ENCODE measurements around the gene PPT2. TPM values are rescaled to one million over a fixed set of nuclear protein-coding genes. Genes with fewer than 3 reads are reported as not detected.
"Not testable (repeated sequence)": the region's sequence is repeated elsewhere in the genome, so short reads cannot be mapped to it uniquely, and the experiment has no call there.

Gene PPT2
- total RNA-seq, 1 donor from 2014 or later, result 23.4 TPM

DNA sequence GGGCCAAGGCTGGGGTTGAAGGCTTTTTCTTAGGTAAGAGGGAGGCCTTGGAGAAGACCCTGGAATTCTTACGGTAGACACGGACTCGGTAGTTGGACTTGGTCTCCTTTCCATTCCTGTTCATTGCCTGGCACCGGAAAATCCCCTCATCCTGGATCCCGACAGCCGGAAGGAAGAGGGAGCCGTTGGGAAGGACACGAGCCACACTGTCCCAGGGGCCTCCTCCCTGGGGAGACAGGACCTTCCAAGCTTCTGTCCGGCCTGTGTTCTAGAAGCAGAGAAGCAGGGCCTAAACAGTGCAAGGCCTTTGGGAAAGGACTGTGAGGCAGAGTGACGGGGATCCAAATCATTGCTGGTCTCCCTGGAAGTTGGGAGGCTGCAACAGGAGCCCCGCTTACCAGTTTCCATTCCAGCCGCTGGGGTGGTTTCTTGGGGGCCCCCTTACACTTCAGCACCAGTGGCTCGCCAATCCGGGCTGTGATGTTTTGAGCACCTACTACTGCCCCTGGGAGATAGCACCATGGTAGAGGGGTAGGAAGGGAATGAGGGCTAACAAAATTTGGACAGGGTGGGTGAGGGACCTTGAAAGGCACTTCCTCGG is 29.6 kb downstream of the PPT2 start:
- Histone ChIP-seq H3K4me1 (peaks cover 92% of the 10 kb centered on the region), H3K36me3 (peaks cover 45% of the 10 kb centered on the region), H3K27ac (replicated peaks) (peak overlapping the region; percentile 98), H3K4me3 (no peak overlapping the region), H3K27me3 (ENCODE audit: low read depth) (no peaks in the 10 kb centered on the region), H3K9me3 (replicated peaks) (no peaks in the 10 kb centered on the region)
- TF ChIP-seq, protein P1, sequence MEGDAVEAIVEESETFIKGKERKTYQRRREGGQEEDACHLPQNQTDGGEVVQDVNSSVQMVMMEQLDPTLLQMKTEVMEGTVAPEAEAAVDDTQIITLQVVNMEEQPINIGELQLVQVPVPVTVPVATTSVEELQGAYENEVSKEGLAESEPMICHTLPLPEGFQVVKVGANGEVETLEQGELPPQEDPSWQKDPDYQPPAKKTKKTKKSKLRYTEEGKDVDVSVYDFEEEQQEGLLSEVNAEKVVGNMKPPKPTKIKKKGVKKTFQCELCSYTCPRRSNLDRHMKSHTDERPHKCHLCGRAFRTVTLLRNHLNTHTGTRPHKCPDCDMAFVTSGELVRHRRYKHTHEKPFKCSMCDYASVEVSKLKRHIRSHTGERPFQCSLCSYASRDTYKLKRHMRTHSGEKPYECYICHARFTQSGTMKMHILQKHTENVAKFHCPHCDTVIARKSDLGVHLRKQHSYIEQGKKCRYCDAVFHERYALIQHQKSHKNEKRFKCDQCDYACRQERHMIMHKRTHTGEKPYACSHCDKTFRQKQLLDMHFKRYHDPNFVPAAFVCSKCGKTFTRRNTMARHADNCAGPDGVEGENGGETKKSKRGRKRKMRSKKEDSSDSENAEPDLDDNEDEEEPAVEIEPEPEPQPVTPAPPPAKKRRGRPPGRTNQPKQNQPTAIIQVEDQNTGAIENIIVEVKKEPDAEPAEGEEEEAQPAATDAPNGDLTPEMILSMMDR (IDR thresholded peaks at IDR 0.05; ENCODE audit: borderline replicate concordance), result no peak
- intact Hi-C loops (cut with micrococcal nuclease), result no loop called here
- DNase-seq, result peak; percentile 50

DNA sequence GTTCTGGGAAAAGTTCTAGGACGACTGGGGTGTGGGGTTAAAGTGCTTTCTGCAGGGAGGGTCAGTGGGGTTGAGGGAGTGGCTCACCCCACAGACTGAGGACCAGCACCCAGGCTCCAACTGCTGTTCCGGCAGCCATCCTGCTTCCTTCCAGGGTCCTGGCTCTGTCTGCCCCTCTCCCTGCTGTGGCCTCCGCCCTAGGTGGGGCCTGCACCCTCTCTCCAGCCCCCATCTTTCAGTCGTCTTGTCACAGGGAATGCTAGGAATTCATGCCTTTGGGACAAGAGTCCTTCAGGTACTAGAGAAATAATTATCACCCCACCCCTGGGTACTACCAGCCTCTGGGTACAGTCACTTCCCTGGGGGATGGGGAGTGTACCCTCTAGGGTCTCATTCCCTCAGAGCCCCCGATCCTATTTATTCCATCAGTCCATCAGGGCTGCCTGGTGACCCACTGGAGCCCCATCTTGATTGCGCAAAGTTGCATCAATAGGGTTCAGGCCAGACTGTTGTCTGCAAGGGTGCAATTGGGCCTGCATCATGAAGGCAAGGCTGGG is 30.2 kb downstream of the PPT2 start, which contains the start of gene AGER:
AGER (minus strand) TSS at position 170 of the 557 bp plus-strand sequence; CDS start at position 139, 31 bp downstream.
- intact Hi-C loops (cut with micrococcal nuclease), result no loop called here
- Histone ChIP-seq H3K36me3 (peaks cover 45% of the 10 kb centered on the region), H3K27ac (replicated peaks) (peak within 1 kb of the TSS; percentile 98), H3K4me1 (peaks cover 92% of the 10 kb centered on the region), H3K9me3 (replicated peaks) (no peaks in the 10 kb centered on the region), H3K27me3 (ENCODE audit: low read depth) (no peaks in the 10 kb centered on the region), H3K4me3 (peak within 1 kb of the TSS; percentile 11)
- no peak for DNase-seq
- TF ChIP-seq, protein P1 (IDR thresholded peaks at IDR 0.05; ENCODE audit: borderline replicate concordance), result no peak

DNA sequence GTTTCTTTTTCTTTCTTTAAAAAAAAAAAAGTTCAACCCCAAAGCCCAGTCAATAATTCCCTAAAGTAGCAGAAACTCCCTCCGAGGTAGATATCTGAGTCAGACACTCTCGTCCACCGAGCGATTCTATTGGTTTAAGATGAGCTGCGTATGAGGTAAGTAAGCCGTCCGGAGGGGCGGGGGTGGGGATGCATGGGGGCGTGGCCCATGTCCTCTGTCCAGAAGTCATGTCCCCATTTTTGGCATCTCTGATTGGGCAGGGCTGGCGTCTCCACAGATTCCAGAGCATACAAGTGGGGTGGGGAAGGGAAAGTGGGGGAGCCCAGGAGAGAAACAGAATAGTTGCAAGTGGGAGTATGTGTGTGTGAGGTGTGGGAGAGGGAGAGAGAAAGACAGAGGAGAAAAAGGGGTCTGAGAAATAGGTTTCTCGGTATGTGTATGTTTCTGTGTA is 31.8 kb downstream of the PPT2 start:
- DNase-seq, result peak; percentile 90
- Histone ChIP-seq H3K4me1 (peaks cover 91% of the 10 kb centered on the region), H3K4me3 (peak overlapping the region; percentile 11), H3K36me3 (peaks cover 34% of the 10 kb centered on the region), H3K27ac (replicated peaks) (peak overlapping the region; percentile 98)
- intact Hi-C loops (cut with micrococcal nuclease); H3K9me3 ChIP-seq (replicated peaks); H3K27me3 ChIP-seq (ENCODE audit: low read depth): not testable (repeated sequence)

DNA sequence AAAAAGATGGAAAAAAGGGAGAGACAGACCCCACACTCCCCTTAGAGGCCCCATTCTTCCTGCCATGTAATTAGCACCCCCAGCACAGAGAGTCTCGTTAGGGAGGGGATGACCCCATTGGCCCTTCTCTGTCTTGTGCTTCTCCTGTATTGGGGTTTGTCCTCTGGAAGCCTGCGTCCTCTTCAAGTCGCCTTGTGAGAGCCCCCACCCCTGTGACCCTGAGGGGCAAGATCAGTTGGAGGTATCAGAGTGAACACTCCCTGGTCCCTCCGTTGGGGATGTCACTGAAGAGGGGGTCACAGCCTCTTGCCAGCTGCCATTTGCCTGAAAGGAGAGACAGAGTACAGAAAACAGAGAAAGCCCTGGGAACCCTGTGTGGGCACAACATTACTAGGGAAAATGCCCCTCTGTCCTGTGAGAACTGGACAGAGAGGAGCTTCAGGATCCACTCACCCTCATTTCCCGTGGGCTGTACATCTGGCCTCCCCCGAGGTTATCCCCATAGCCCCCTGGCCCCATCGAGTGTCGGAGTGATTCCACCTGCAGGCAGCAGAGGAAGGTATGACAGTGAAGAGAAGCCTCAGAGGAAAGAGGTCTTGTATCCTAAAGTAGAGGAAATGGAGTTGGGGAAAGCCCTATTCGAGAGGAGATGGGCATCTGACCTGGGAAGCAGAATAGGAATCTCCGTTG is 32.4 kb downstream of the PPT2 start:
- DNase-seq; H3K27me3 ChIP-seq (ENCODE audit: low read depth); intact Hi-C loops (cut with micrococcal nuclease); H3K9me3 ChIP-seq (replicated peaks): not testable (repeated sequence)
- H3K4me1 ChIP-seq, result peaks cover 91% of the 10 kb centered on the region
- peak overlapping the region; percentile 98 for H3K27ac ChIP-seq (replicated peaks)
- H3K4me3 ChIP-seq, result peak overlapping the region; percentile 11
- peaks cover 28% of the 10 kb centered on the region for H3K36me3 ChIP-seq

DNA sequence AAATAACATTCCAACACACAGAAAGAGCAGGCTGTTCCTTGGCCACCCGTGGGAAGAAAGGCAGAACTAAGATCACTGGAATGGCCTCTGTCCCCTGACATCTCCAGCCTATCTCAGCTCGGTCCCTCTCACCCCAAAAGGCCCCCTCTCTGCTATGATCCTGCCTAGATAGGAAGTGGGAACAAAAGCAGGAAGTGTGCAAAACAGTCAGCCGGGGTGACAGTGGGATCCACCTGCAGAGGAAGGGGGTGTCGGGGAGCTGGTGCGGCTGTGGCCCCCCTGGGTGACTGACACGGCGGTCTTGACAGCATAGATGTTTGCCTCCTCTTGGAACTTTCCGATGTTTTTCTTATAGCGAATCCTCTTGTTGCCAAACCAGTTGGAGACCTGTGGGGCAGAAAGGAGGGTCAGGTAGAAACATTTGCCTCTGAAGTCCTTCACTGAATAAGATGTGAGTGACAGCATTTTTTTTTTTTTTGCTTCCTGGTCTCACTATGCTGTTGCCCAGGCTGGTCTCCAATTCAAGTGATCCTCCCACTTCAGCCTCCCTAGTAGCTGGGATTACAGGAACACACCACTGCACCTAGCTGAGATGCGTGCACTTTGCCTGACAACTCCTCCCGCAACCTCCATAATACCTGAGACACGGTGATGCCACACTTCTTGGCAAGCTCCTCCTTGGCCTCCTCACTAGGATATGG is 33.2 kb downstream of the PPT2 start:
- intact Hi-C loops (cut with micrococcal nuclease), result no loop called here
- Histone ChIP-seq H3K36me3 (peaks cover 23% of the 10 kb centered on the region), H3K9me3 (replicated peaks) (no peaks in the 10 kb centered on the region), H3K27ac (replicated peaks) (peak overlapping the region; percentile 98), H3K4me3 (peak overlapping the region; percentile 83), H3K4me1 (peaks cover 91% of the 10 kb centered on the region), H3K27me3 (ENCODE audit: low read depth) (no peaks in the 10 kb centered on the region)
- TF ChIP-seq, protein P1 (IDR thresholded peaks at IDR 0.05; ENCODE audit: borderline replicate concordance), result no peak
- DNase-seq, result no peak

DNA sequence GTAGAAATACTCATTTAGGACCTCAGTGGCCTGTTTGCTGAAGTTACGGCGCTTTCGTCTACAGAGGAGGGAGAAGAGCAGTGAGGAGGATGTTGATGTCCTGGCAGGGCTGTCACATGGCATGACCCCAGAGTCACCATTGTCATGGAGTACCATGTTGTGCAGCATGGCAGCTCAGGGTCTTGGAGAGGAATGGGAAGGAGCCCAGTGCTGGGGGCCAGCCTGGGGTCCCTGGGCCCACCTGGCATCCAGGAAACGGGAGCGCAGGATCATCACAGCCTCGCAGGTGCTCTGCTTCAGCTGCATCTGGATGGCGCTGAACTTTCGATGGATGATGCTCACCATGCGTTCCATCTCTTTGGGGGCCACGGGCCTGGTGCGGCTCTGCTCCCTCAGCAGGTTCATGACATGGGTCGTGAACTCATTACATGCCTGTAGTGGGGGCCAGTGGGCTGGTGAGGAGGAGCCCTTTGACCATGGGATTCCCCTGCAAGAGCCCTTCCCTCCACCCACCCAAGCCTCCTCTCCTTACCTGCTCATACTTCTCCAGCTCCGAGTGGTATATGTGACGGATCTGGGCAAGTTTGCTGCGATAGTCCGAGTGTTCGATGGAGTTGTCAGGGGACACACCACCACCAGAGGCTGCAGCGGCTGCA is 33.9 kb downstream of the PPT2 start:
- DNase-seq; H3K9me3 ChIP-seq (replicated peaks); H3K27me3 ChIP-seq (ENCODE audit: low read depth); intact Hi-C loops (cut with micrococcal nuclease): not testable (repeated sequence)
- peaks cover 91% of the 10 kb centered on the region for H3K4me1 ChIP-seq
- peak overlapping the region; percentile 83 for H3K4me3 ChIP-seq
- H3K27ac ChIP-seq (replicated peaks), result peak overlapping the region; percentile 98
- peaks cover 18% of the 10 kb centered on the region for H3K36me3 ChIP-seq

Measured in left ventricle myocardium inferior (tissue), 1 donor.